ENCODE data around the gene PLA2G2F.

The PLA2G2F gene

DNA sequence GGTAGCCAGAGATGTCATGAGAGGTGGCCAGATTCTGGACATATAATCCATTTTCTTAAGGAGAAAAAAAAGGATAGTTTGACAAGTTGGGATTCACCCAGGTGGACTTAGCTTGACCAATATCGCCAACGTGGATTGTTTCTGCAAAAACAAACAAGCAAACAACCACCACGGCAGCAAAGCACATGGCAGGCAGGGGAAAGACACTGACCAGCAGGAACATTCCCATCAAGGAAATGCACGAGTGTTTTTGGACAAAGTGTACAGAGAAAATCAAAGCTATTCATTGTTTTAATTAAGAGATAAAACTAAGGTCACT, 56.3 kb downstream of the PLA2G2F start:
- Histone ChIP-seq H4K91ac (ENCODE audit: low read depth, low read length, poor library complexity) (no peak overlapping the region), H2BK15ac (ENCODE audit: low read length) (no peak overlapping the region), H3K27me3 (ENCODE audit: control insufficient read depth in 3 of 3, insufficient read depth in 3 of 3, low read depth in 1 of 3, low read length in 3 of 3) (peaks cover 0 to 9% (median 2%) of the 10 kb centered on the region in 3 experiments), H3K4me1 (ENCODE audit: control insufficient read depth in 2 of 2, insufficient read depth in 1 of 2, low read depth in 1 of 2, low read length in 2 of 2) (no peaks in the 10 kb centered on the region), H2BK5ac (ENCODE audit: low read length) (no peak overlapping the region), H3K4me2 (ENCODE audit: insufficient read depth, low read length, poor library complexity, severe bottlenecking) (no peak overlapping the region), H2BK12ac (ENCODE audit: low read length) (no peak overlapping the region), H3K23ac (ENCODE audit: low read depth, low read length, poor library complexity) (no peak overlapping the region), H3K9me3 (replicated peaks in 1 of 2; ENCODE audit: control insufficient read depth in 2 of 2, insufficient read depth in 1 of 2, low read depth in 1 of 2, low read length in 2 of 2) (no peaks in the 10 kb centered on the region), H2AFZ (ENCODE audit: low read length) (no peak overlapping the region), H2AK5ac (ENCODE audit: low read depth, low read length) (no peak overlapping the region), H3K36me3 (replicated peaks in 1 of 2; ENCODE audit: control insufficient read depth in 2 of 2, insufficient read depth in 2 of 2, low read length in 2 of 2) (no peaks in the 10 kb centered on the region), H3K27ac (replicated peaks; ENCODE audit: low read length) (no peak overlapping the region), H3K14ac (ENCODE audit: low read length) (no peak overlapping the region), H3K4me3 (ENCODE audit: low read length in 2 of 2) (no peak overlapping the region), H3K18ac (ENCODE audit: low read length) (no peak overlapping the region), H3K4ac (ENCODE audit: low read length) (no peak overlapping the region), H3K79me1 (ENCODE audit: low read depth, low read length) (no peaks in the 10 kb centered on the region), H4K8ac (ENCODE audit: low read depth, low read length) (no peak overlapping the region), H3K9ac (ENCODE audit: low read depth, low read length, poor library complexity) (no peak overlapping the region), H2BK120ac (ENCODE audit: low read depth, low read length) (no peak overlapping the region)
- no peak for DNase-seq (ENCODE audit: low spot score)
- WGBS, 2 donors (ENCODE audit: extremely low coverage in 2 of 2, insufficient read length in 2 of 2, insufficient replicate concordance in 1 of 2): no CpG with 5 or more reads among the region's 4 CpGs

DNA sequence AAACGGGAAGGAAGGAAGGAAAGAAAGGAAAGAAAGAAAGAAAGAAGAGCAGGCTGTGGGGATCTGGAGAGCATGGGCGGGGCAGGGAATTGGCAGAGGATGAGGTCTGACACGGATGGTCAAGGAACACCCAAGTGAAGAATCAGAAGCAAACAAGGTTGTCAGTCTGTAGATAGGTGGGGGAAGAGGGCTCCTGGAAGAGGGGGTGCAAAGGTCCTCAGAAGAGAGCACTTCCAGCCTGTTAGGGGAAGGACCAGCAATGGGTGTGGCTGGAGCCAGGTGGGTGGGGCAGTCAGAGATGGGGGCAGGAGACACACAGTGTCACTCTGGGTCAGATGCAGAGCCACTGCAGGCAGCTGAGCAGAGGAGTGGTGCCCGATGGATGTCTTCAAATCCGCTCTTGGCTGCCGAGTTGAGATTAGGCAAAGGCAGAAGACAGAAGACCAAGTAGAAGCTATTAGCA, 58.2 kb downstream of the PLA2G2F start:
- H4K91ac ChIP-seq (ENCODE audit: low read depth, low read length, poor library complexity): no peak overlapping the region
- H3K14ac ChIP-seq (ENCODE audit: low read length): no peak overlapping the region
- no peaks in the 10 kb centered on the region for H3K36me3 ChIP-seq (replicated peaks in 1 of 2; ENCODE audit: control insufficient read depth in 2 of 2, insufficient read depth in 2 of 2, low read length in 2 of 2)
- H2AK5ac ChIP-seq (ENCODE audit: low read depth, low read length): no peak overlapping the region
- H3K23ac ChIP-seq (ENCODE audit: low read depth, low read length, poor library complexity): no peak overlapping the region
- H3K9me3 ChIP-seq (replicated peaks in 1 of 2; ENCODE audit: control insufficient read depth in 2 of 2, insufficient read depth in 1 of 2, low read depth in 1 of 2, low read length in 2 of 2): no peaks in the 10 kb centered on the region
- H3K27ac ChIP-seq (replicated peaks; ENCODE audit: low read length): no peak overlapping the region
- H2BK12ac ChIP-seq (ENCODE audit: low read length): no peak overlapping the region
- WGBS, 2 donors (ENCODE audit: extremely low coverage in 2 of 2, insufficient read length in 2 of 2, insufficient replicate concordance in 1 of 2): no CpG with 5 or more reads among the region's 6 CpGs
- no peak overlapping the region for H2BK5ac ChIP-seq (ENCODE audit: low read length)
- H3K18ac ChIP-seq (ENCODE audit: low read length): no peak overlapping the region
- no peak overlapping the region for H3K4ac ChIP-seq (ENCODE audit: low read length)
- H3K9ac ChIP-seq (ENCODE audit: low read depth, low read length, poor library complexity): no peak overlapping the region
- H2AFZ ChIP-seq (ENCODE audit: low read length): no peak overlapping the region
- H2BK15ac ChIP-seq (ENCODE audit: low read length): no peak overlapping the region
- H3K79me1 ChIP-seq (ENCODE audit: low read depth, low read length): no peaks in the 10 kb centered on the region
- no peak overlapping the region for H3K4me3 ChIP-seq (ENCODE audit: low read length in 2 of 2)
- no peaks in the 10 kb centered on the region for H3K4me1 ChIP-seq (ENCODE audit: control insufficient read depth in 2 of 2, insufficient read depth in 1 of 2, low read depth in 1 of 2, low read length in 2 of 2)
- H3K4me2 ChIP-seq (ENCODE audit: insufficient read depth, low read length, poor library complexity, severe bottlenecking): no peak overlapping the region
- no peak for DNase-seq (ENCODE audit: low spot score)
- no peak overlapping the region for H4K8ac ChIP-seq (ENCODE audit: low read depth, low read length)
- H3K27me3 ChIP-seq (ENCODE audit: control insufficient read depth in 3 of 3, insufficient read depth in 3 of 3, low read depth in 1 of 3, low read length in 3 of 3): peaks cover 0 to 12% (median 0%) of the 10 kb centered on the region in 3 experiments
- H2BK120ac ChIP-seq (ENCODE audit: low read depth, low read length): no peak overlapping the region

GRCh38 chr1:20198296-20198695, 59.2 kb downstream of the PLA2G2F start:
- Histone ChIP-seq H2AFZ (ENCODE audit: low read length) (no peak overlapping the region), H3K4me3 (ENCODE audit: low read length in 2 of 2) (no peak overlapping the region), H3K36me3 (replicated peaks in 1 of 2; ENCODE audit: control insufficient read depth in 2 of 2, insufficient read depth in 2 of 2, low read length in 2 of 2) (no peaks in the 10 kb centered on the region), H3K79me1 (ENCODE audit: low read depth, low read length) (no peaks in the 10 kb centered on the region), H4K8ac (ENCODE audit: low read depth, low read length) (no peak overlapping the region), H3K9ac (ENCODE audit: low read depth, low read length, poor library complexity) (no peak overlapping the region), H3K4me2 (ENCODE audit: insufficient read depth, low read length, poor library complexity, severe bottlenecking) (no peak overlapping the region), H3K4me1 (ENCODE audit: control insufficient read depth in 2 of 2, insufficient read depth in 1 of 2, low read depth in 1 of 2, low read length in 2 of 2) (no peaks in the 10 kb centered on the region), H2BK15ac (ENCODE audit: low read length) (no peak overlapping the region), H3K23ac (ENCODE audit: low read depth, low read length, poor library complexity) (no peak overlapping the region), H3K14ac (ENCODE audit: low read length) (no peak overlapping the region), H2BK5ac (ENCODE audit: low read length) (no peak overlapping the region), H2AK5ac (ENCODE audit: low read depth, low read length) (no peak overlapping the region), H2BK120ac (ENCODE audit: low read depth, low read length) (no peak overlapping the region), H3K27me3 (ENCODE audit: control insufficient read depth in 3 of 3, insufficient read depth in 3 of 3, low read depth in 1 of 3, low read length in 3 of 3) (peaks cover 0 to 14% (median 0%) of the 10 kb centered on the region in 3 experiments), H3K18ac (ENCODE audit: low read length) (no peak overlapping the region), H2BK12ac (ENCODE audit: low read length) (no peak overlapping the region), H3K4ac (ENCODE audit: low read length) (no peak overlapping the region), H3K27ac (replicated peaks; ENCODE audit: low read length) (no peak overlapping the region), H4K91ac (ENCODE audit: low read depth, low read length, poor library complexity) (no peak overlapping the region), H3K9me3 (replicated peaks in 1 of 2; ENCODE audit: control insufficient read depth in 2 of 2, insufficient read depth in 1 of 2, low read depth in 1 of 2, low read length in 2 of 2) (no peaks in the 10 kb centered on the region)
- no peak for DNase-seq (ENCODE audit: low spot score)
- no CpG with 5 or more reads among the region's 1 CpG for WGBS, 2 donors (ENCODE audit: extremely low coverage in 2 of 2, insufficient read length in 2 of 2, insufficient replicate concordance in 1 of 2)

GRCh38 chr1:20198918-20199317, 59.8 kb downstream of the PLA2G2F start:
- H3K36me3 ChIP-seq (replicated peaks in 1 of 2; ENCODE audit: control insufficient read depth in 2 of 2, insufficient read depth in 2 of 2, low read length in 2 of 2): no peaks in the 10 kb centered on the region
- H3K79me1 ChIP-seq (ENCODE audit: low read depth, low read length): no peaks in the 10 kb centered on the region
- no peak overlapping the region for H2BK5ac ChIP-seq (ENCODE audit: low read length)
- WGBS, 2 donors (ENCODE audit: extremely low coverage in 2 of 2, insufficient read length in 2 of 2, insufficient replicate concordance in 1 of 2): no CpG with 5 or more reads among the region's 7 CpGs
- H3K4ac ChIP-seq (ENCODE audit: low read length): no peak overlapping the region
- no peaks in the 10 kb centered on the region for H3K4me1 ChIP-seq (ENCODE audit: control insufficient read depth in 2 of 2, insufficient read depth in 1 of 2, low read depth in 1 of 2, low read length in 2 of 2)
- H3K4me2 ChIP-seq (ENCODE audit: insufficient read depth, low read length, poor library complexity, severe bottlenecking): no peak overlapping the region
- no peak overlapping the region for H2BK15ac ChIP-seq (ENCODE audit: low read length)
- no peak overlapping the region for H3K9ac ChIP-seq (ENCODE audit: low read depth, low read length, poor library complexity)
- no peak overlapping the region for H3K23ac ChIP-seq (ENCODE audit: low read depth, low read length, poor library complexity)
- H2AK5ac ChIP-seq (ENCODE audit: low read depth, low read length): no peak overlapping the region
- H3K18ac ChIP-seq (ENCODE audit: low read length): no peak overlapping the region
- no peak overlapping the region for H3K27ac ChIP-seq (replicated peaks; ENCODE audit: low read length)
- H3K4me3 ChIP-seq (ENCODE audit: low read length in 2 of 2): no peak overlapping the region
- no peak overlapping the region for H2BK120ac ChIP-seq (ENCODE audit: low read depth, low read length)
- H3K27me3 ChIP-seq (ENCODE audit: control insufficient read depth in 3 of 3, insufficient read depth in 3 of 3, low read depth in 1 of 3, low read length in 3 of 3): peaks cover 0 to 14% (median 0%) of the 10 kb centered on the region in 3 experiments
- no peak overlapping the region for H4K91ac ChIP-seq (ENCODE audit: low read depth, low read length, poor library complexity)
- H3K14ac ChIP-seq (ENCODE audit: low read length): no peak overlapping the region
- H2AFZ ChIP-seq (ENCODE audit: low read length): no peak overlapping the region
- DNase-seq (ENCODE audit: low spot score): no peak
- no peak overlapping the region for H2BK12ac ChIP-seq (ENCODE audit: low read length)
- H4K8ac ChIP-seq (ENCODE audit: low read depth, low read length): no peak overlapping the region
- H3K9me3 ChIP-seq (replicated peaks in 1 of 2; ENCODE audit: control insufficient read depth in 2 of 2, insufficient read depth in 1 of 2, low read depth in 1 of 2, low read length in 2 of 2): no peaks in the 10 kb centered on the region
